HG03378 (cell line): ENCODE results near the gene GABRR2.

ENCODE experiments used
- ATAC-seq: cut with Tn5 transposase; IDR thresholded peaks from one replicate; pipeline ENCODE4 v1.9.1; 2021; ENCODE audit warnings: mild to moderate bottlenecking, moderate library complexity; ENCODE audit not compliant: unreplicated experiment

Gene GABRR2

GRCh38 chr6:89215391-89215790 is 99.7 kb downstream of the GABRR2 start:
- ATAC-seq: no peak

- no peak for ATAC-seq
Observed at GRCh38 chr6:89214197-89214596, 100.9 kb downstream of the GABRR2 start.

- ATAC-seq: no peak
Observed at GRCh38 chr6:89212472-89212871, 102.6 kb downstream of the GABRR2 start.

- ATAC-seq: no peak
Observed at GRCh38 chr6:89209457-89209856, 105.6 kb downstream of the GABRR2 start.

- no peak for ATAC-seq
Observed at GRCh38 chr6:89208551-89208950, 106.5 kb downstream of the GABRR2 start.
